ENCODE measurements around the gene TMEM156.

TMEM156 gene

DNA sequence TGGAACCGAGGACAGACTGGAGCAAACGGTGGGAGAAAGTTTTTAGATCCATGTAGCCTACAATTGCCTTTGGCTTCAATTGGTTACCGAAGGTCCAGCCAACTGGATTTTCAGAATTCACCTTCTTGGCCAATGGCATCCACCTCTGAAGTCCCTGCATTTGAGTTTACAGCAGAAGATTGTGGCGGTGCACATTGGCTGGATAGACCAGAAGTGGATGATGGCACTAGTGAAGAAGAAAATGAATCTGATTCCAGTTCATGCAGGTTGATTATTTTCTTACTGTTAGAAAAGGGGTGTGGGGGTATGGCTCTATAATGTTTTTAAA, 30.5 kb upstream of the TMEM156 start:
- TF ChIP-seq, protein P1, sequence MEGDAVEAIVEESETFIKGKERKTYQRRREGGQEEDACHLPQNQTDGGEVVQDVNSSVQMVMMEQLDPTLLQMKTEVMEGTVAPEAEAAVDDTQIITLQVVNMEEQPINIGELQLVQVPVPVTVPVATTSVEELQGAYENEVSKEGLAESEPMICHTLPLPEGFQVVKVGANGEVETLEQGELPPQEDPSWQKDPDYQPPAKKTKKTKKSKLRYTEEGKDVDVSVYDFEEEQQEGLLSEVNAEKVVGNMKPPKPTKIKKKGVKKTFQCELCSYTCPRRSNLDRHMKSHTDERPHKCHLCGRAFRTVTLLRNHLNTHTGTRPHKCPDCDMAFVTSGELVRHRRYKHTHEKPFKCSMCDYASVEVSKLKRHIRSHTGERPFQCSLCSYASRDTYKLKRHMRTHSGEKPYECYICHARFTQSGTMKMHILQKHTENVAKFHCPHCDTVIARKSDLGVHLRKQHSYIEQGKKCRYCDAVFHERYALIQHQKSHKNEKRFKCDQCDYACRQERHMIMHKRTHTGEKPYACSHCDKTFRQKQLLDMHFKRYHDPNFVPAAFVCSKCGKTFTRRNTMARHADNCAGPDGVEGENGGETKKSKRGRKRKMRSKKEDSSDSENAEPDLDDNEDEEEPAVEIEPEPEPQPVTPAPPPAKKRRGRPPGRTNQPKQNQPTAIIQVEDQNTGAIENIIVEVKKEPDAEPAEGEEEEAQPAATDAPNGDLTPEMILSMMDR (IDR thresholded peaks at IDR 0.05; ENCODE audit: low read depth, low read length, missing control alignments), result no peak
- no peak overlapping the region for H3K4me3 ChIP-seq (ENCODE audit: low read depth, low read length)
- DNase-seq (ENCODE audit: low read depth), result no peak

DNA sequence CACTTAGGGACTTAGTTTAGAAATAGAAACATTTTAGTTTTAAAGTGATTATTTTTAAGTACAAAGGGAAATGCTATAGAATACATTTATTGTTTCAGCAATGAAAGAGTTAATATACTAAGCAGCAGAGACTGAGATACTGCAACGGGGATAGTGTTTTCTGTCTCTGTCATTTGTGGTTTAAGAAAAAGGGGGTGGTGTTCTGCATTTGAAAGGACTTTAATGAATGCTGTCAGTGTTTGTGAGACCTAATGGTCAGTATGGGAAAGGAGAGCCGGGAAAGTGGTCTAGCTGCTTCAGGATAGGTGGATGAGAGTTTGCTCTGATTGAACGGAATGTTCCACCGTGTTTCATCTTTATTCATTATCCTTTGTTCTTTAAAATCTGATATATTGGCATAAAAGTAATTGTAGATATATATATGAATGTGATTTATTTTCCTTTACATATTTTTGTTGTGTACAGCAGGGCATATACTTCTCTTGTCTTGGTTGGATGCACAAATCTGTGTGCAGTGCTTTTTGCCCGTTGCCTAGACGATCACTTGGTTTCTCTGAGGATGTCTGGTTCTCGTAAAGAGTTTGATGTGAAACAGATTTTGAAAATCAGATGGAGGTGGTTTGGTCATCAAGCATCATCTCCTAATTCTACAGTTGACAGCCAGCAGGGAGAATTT, 30.0 kb upstream of the TMEM156 start, which contains the start of gene KLHL5:
Gene KLHL5, plus strand, starts transcription at position 139 of the 676 bp plus-strand sequence. Its CDS starts 421 bp downstream, at position 560.
- TF ChIP-seq, protein P1 (IDR thresholded peaks at IDR 0.05; ENCODE audit: low read depth, low read length, missing control alignments), result no peak
- no peak for DNase-seq (ENCODE audit: low read depth)
- no peak within 1 kb of the TSS for H3K4me3 ChIP-seq (ENCODE audit: low read depth, low read length)

DNA sequence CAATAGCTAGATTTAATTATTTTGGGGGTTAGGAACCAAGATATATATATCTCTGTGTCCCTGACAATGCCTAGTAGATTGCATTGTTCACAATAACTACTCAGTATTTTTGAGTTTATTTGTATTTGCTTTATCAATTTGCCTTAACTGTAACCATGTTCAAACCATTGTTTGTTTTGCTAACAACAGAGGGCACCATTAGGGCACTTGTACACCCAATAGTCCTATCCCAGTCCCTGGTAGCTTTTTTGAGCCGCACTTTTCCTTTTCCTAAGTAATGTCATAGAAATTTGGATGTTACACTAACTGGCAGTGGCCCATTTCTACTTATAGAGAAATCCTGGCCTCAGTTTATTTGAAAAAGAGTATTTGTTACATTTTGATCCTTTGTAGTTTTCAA, 29.2 kb upstream of the TMEM156 start:
- no peak for DNase-seq (ENCODE audit: low read depth)
- TF ChIP-seq, protein P1 (IDR thresholded peaks at IDR 0.05; ENCODE audit: low read depth, low read length, missing control alignments), result no peak
- H3K4me3 ChIP-seq (ENCODE audit: low read depth, low read length), result no peak overlapping the region

DNA sequence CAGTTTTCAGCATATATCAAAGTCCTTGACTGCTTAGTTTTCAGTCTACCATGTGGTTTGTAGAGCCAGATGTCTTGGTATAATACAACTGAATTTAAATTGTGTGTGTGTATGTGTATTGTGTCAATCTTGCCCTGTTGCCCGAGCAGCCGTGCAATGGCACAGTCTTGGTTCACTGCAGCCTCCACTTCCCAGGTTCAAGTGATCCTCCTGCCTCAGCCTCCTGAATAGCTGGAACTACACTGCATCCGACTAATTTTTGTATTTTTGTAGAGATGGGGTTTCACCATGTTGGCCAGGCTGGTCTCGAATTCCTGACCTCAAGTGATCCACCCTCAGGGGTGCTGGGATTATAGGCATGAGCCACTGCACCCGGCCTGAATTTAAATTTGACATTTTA, 23.8 kb upstream of the TMEM156 start:
- DNase-seq (ENCODE audit: low read depth), result no peak
- H3K4me3 ChIP-seq (ENCODE audit: low read depth, low read length), result no peak overlapping the region
- TF ChIP-seq, protein P1 (IDR thresholded peaks at IDR 0.05; ENCODE audit: low read depth, low read length, missing control alignments), result no peak

DNA sequence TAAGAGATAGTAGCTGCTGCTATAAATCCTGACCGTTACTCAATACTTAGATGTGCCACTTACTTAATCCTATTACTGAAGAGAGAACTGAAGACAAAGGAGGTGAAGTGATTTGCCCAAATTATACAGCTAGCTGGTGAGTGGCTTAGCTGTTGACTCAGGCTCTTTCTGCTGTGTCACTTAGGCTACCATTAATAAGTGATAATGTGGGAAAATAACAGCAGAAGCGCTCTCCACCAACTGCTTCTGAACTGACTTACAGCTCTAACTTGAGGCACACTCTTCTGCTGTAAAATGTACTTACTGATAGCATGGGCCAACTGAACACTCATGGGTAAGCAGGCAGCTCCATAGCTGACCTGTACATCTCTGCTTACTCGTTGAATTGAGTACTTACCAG, 22.3 kb upstream of the TMEM156 start:
- DNase-seq (ENCODE audit: low read depth), result no peak
- no peak overlapping the region for H3K4me3 ChIP-seq (ENCODE audit: low read depth, low read length)
- TF ChIP-seq, protein P1 (IDR thresholded peaks at IDR 0.05; ENCODE audit: low read depth, low read length, missing control alignments), result no peak

DNA sequence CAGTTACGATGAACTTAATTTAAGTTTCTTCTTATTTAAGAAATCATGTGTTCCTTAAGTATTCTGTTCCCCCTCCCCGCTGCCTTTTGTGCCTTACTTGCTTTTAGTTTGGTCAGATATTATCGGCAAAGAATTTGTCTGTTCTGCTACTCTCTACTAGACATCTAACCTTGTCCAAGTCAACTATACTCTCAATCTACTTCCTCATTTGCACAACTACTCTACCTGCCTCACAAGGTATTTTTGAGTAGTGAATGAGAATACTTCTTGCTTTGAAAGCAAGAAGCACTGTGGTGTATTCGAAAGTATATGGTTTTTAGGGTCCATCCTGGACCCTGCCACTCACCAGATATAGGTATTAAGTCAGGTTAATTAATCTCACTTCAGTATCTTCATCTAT, 21.8 kb upstream of the TMEM156 start:
- TF ChIP-seq, protein P1 (IDR thresholded peaks at IDR 0.05; ENCODE audit: low read depth, low read length, missing control alignments), result no peak
- DNase-seq (ENCODE audit: low read depth), result no peak
- H3K4me3 ChIP-seq (ENCODE audit: low read depth, low read length), result no peak overlapping the region

DNA sequence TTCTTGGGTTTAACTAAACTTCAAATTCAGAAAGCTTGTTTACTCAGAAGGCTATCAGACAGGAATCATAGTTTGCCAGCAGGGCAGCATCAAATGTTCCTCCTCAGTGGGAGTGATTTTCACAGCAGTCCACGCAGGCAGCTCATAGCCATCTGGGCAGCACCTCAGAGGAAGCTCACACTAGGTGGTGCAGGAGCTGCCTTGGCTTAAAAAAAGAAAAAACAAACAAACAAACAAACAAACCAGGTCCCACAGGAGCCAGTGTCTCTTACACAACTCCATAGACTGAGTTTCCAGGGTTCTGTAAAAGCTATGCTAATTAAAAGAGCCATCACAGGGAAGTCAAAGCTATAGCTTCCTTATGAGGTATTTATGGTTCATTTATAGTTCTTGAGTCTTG, 19.3 kb upstream of the TMEM156 start:
- TF ChIP-seq, protein P1 (IDR thresholded peaks at IDR 0.05; ENCODE audit: low read depth, low read length, missing control alignments), result no peak
- DNase-seq (ENCODE audit: low read depth), result no peak
- no peak overlapping the region for H3K4me3 ChIP-seq (ENCODE audit: low read depth, low read length)

Measured in GM12864 (cell line).